ENCODE results near the gene ZNF483. TPM values are rescaled to one million over a fixed set of nuclear protein-coding genes. Genes with fewer than 3 reads are reported as not detected.
"Not testable (repeated sequence)": the region's sequence is repeated elsewhere in the genome, so short reads cannot be mapped to it uniquely, and the experiment has no call there.

The ZNF483 gene
- total RNA-seq, 1 donor from 2014 or later, result 20.3 TPM

DNA sequence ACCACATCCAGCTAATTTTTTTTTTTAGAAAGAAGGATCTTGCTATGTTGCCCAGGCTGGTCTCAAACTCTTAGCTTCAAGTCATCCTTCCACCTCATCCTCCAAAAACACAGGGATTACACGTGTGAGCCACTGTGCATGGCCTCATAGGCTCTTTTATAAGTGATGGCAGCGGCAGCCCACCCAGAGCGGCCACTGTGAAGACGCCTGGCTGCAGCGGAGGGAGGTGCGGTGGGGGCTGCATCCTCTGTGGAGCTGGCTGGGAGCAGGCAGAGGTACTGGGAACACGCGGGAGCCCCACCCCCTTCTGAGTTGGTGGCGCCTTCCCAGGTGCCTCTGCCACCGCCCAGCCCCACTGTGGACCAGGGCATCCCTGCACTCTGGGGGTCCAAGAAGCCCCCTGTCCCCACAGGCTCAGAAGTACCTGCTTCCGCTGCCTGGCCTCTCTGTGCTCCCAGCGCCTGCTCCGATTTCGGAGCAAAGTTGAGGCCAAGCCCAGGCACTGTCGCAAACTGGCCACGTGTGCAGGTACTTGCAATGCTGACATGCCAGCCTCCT, 23.9 kb upstream of the ZNF483 start:
- Mint-ChIP-seq H3K36me3 (ENCODE audit: insufficient read depth) (no peaks in the 10 kb centered on the region), H3K9me3 (ENCODE audit: low read depth) (no peaks in the 10 kb centered on the region), H3K27me3 (peaks cover 3% of the 10 kb centered on the region), H3K4me3 (ENCODE audit: low read depth) (no peak overlapping the region), H3K4me1 (ENCODE audit: low read depth) (no peaks in the 10 kb centered on the region), H3K27ac (no peak overlapping the region)
- TF ChIP-seq CTCF (IDR thresholded peaks at IDR 0.05; ENCODE audit: unreplicated experiment), result no peak
- DNase-seq (ENCODE audit: low spot score, unreplicated experiment), result no peak

DNA sequence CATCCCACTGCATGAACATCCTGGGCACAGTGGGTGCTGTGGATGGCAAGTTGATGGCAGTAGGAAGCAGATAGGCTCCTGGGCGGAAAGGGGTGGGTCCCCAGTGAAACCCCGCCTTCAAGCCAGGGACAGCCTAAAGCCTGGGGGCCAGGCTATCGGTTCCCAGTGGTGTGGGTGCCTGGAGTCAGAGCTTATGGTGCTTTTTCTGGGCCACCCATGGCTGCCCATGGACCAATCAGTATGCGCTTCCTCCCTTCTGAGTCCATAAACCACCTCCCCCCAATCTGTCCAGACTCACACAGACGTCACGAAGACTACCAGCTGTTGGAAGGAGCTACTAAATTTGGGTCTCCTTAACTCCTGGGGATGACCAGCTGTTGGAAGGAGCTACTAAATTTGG, 23.3 kb upstream of the ZNF483 start:
- TF ChIP-seq CTCF (IDR thresholded peaks at IDR 0.05; ENCODE audit: unreplicated experiment), result no peak
- Mint-ChIP-seq H3K36me3 (ENCODE audit: insufficient read depth) (no peaks in the 10 kb centered on the region), H3K4me3 (ENCODE audit: low read depth) (no peak overlapping the region), H3K27me3 (peaks cover 3% of the 10 kb centered on the region), H3K4me1 (ENCODE audit: low read depth) (no peaks in the 10 kb centered on the region), H3K27ac (no peak overlapping the region), H3K9me3 (ENCODE audit: low read depth) (no peaks in the 10 kb centered on the region)
- no peak for DNase-seq (ENCODE audit: low spot score, unreplicated experiment)

DNA sequence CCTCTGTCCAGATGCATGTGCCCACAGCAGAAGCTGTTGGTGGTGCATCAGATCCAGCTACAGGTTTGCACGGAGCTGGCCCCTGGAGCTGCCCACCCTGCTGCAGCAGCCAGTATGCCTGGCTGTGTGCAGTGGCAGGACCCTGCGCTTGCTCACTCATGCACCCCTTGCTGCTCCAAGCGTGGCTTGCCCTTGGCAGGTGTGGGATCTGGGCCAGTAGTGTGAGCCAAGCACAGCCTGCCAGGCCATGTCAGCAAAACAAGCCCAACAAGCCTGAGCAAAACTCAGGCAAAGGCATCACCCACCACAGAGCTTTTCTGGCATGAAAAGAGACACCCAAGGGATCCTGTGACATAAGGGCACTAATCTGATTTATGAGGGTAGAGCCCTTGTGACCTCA, 22.5 kb upstream of the ZNF483 start:
- H3K9me3 Mint-ChIP-seq (ENCODE audit: low read depth), result no peaks in the 10 kb centered on the region
- no peak for TF ChIP-seq CTCF (IDR thresholded peaks at IDR 0.05; ENCODE audit: unreplicated experiment)
- no peaks in the 10 kb centered on the region for H3K4me1 Mint-ChIP-seq (ENCODE audit: low read depth)
- DNase-seq (ENCODE audit: low spot score, unreplicated experiment), result no peak
- H3K36me3 Mint-ChIP-seq (ENCODE audit: insufficient read depth), result no peaks in the 10 kb centered on the region
- peaks cover 3% of the 10 kb centered on the region for H3K27me3 Mint-ChIP-seq
- H3K27ac Mint-ChIP-seq, result no peak overlapping the region
- H3K4me3 Mint-ChIP-seq (ENCODE audit: low read depth), result no peak overlapping the region

DNA sequence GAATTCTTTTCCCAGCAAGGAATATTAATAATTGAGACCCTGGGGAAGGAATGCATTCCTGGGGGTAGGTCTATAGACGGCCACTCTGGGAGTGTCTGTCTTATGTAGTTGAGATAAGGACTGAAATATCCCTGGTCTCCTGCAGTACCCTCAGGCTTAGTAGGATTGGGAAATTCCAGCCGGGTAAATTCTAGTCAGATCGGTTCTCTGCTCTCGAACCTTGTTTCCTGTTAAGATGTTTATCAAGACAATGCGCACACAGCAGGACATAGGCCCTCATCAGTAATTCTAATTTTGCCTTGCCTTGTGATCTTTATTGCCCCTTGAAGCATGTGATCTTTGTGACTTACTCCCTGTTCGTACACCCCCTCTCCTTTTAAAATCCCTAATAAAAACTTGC, 13.4 kb upstream of the ZNF483 start:
- not testable (repeated sequence) for DNase-seq (ENCODE audit: low spot score, unreplicated experiment); H3K4me3 Mint-ChIP-seq (ENCODE audit: low read depth); H3K27ac Mint-ChIP-seq; H3K4me1 Mint-ChIP-seq (ENCODE audit: low read depth); H3K27me3 Mint-ChIP-seq; H3K36me3 Mint-ChIP-seq (ENCODE audit: insufficient read depth)
- peaks cover 12% of the 10 kb centered on the region for H3K9me3 Mint-ChIP-seq (ENCODE audit: low read depth)

GRCh38 chr9:111514967-111515366, 10.0 kb upstream of the ZNF483 start:
- Mint-ChIP-seq H3K4me1 (ENCODE audit: low read depth) (no peaks in the 10 kb centered on the region), H3K27ac (no peak overlapping the region), H3K27me3 (no peaks in the 10 kb centered on the region), H3K36me3 (ENCODE audit: insufficient read depth) (no peaks in the 10 kb centered on the region), H3K4me3 (ENCODE audit: low read depth) (no peak overlapping the region), H3K9me3 (ENCODE audit: low read depth) (peaks cover 12% of the 10 kb centered on the region)
- no peak for DNase-seq (ENCODE audit: low spot score, unreplicated experiment)
- TF ChIP-seq CTCF (IDR thresholded peaks at IDR 0.05; ENCODE audit: unreplicated experiment), result no peak

DNA sequence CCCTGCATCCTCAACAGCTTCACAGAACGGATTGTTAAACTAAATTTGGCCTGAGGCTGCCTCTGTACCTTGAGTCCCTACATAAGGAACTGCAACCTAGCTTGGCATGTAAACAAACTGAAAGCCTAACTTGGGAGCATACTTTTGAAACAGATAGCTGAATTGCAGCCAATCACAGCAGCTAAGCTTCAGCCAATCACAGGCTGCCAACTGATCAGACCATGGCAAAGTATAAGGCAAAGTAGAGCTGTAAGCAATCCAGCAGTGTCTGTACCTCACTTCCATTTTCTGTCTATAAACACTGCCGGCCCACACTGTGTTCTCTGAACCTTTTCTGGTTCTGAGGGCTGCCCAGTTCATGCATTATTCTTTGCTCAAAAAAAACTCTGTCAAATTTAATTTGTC, 8.9 kb upstream of the ZNF483 start:
- DNase-seq (ENCODE audit: low spot score, unreplicated experiment), result no peak
- Mint-ChIP-seq H3K27me3 (peaks cover 5% of the 10 kb centered on the region), H3K4me3 (ENCODE audit: low read depth) (no peak overlapping the region), H3K36me3 (ENCODE audit: insufficient read depth) (no peaks in the 10 kb centered on the region), H3K27ac (no peak overlapping the region), H3K9me3 (ENCODE audit: low read depth) (peaks cover 9% of the 10 kb centered on the region), H3K4me1 (ENCODE audit: low read depth) (no peaks in the 10 kb centered on the region)
- TF ChIP-seq CTCF (IDR thresholded peaks at IDR 0.05; ENCODE audit: unreplicated experiment), result no peak
